HPDE6-E6E7 (cell line): ENCODE measurements around the gene TM2D1.

ENCODE experiments used
- DNase-seq: peaks from one replicate; pipeline ENCODE4 v3.0.0; 2011; ENCODE audit warnings: missing footprints; ENCODE audit errors: extremely low spot score

Gene TM2D1

GRCh38 chr1:61644303-61644702 is 80.6 kb downstream of the TM2D1 start:
- no peak for DNase-seq

- no peak for DNase-seq
Observed at GRCh38 chr1:61642475-61643232, 82.3 kb downstream of the TM2D1 start.

- peak; percentile 82 for DNase-seq
Observed at GRCh38 chr1:61641578-61642336, 83.2 kb downstream of the TM2D1 start.

- no peak for DNase-seq
Observed at GRCh38 chr1:61640531-61641530, 84.1 kb downstream of the TM2D1 start.

- DNase-seq, result no peak
Observed at GRCh38 chr1:61639608-61640336, 85.2 kb downstream of the TM2D1 start.

GRCh38 chr1:61638911-61639605 is 85.9 kb downstream of the TM2D1 start:
- no peak for DNase-seq

- no peak for DNase-seq
Observed at GRCh38 chr1:61638296-61638695, 86.6 kb downstream of the TM2D1 start.

- no peak for DNase-seq
Observed at GRCh38 chr1:61637470-61637869, 87.5 kb downstream of the TM2D1 start.

GRCh38 chr1:61636814-61637213 is 88.1 kb downstream of the TM2D1 start:
- no peak for DNase-seq

GRCh38 chr1:61636376-61636775 is 88.6 kb downstream of the TM2D1 start:
- DNase-seq, result no peak

- DNase-seq, result no peak
Observed at GRCh38 chr1:61635557-61635956, 89.4 kb downstream of the TM2D1 start.

GRCh38 chr1:61631436-61631835 is 93.5 kb downstream of the TM2D1 start:
- DNase-seq, result no peak
